Hematopoietic multipotent progenitor cell (in vitro differentiated cells): ENCODE data around the gene TBX4. TPM values are rescaled to one million over a fixed set of nuclear protein-coding genes. Genes with fewer than 3 reads are reported as not detected.
"Not testable (repeated sequence)": the region's sequence is repeated elsewhere in the genome, so short reads cannot be mapped to it uniquely, and the experiment has no call there.

Experiments
- DNase-seq, 3 donors: peaks; one replicate each; pipeline ENCODE4 v3.0.0-alpha.2; 2011 to 2015; ENCODE audit warnings: low read depth in 2 of 3, low spot score in 2 of 3
- total RNA-seq: library from RNA; depleted of rRNA; stranded (reverse); fragments of >200 nt; gene quantifications from one replicate; pipeline ENCODE4 v1.2.3, GENCODE V29; 2012

Gene TBX4
- total RNA-seq, 1 donor, result not detected

- no peak for DNase-seq
Measured at GRCh38 chr17:61427567-61427966, 24.7 kb upstream of the TBX4 start.

GRCh38 chr17:61429274-61429673 lies 22.9 kb upstream of the TBX4 start:
- no peak for DNase-seq

- not testable (repeated sequence) for DNase-seq
Measured at GRCh38 chr17:61429831-61430230, 22.4 kb upstream of the TBX4 start.

DNA sequence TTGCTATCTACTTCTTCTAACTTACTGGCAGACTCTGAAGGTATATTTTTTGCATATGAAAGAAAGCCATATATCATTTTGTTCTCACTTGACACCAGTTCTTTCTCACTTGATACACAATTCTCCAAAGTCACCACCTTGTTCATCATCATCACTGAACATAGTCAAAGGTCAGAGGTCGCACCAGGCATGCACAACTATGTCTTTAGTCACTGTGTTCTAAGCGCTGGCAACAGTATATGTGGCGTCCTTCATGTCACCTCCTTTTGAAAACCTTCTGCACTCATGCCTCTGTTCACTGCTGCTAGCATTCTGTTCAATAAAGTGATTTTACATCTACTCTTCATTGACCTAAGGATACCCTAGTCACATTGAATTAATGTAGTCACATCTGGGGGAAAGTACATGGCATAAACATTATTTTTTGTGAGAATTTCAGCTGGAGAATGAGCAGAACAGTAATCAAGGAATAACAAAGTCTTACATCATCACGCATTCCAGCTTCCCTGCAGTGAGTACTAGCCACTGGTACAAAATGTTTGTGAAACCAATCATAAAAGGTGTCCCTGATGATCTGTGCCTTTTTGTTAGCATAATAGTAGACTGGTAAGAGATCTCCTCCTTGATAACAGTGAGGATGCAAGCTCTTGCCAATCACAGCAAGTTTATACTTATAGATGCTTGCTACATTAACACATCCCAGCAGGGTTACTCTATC lies 20.5 kb upstream of the TBX4 start:
- no peak for DNase-seq

DNA sequence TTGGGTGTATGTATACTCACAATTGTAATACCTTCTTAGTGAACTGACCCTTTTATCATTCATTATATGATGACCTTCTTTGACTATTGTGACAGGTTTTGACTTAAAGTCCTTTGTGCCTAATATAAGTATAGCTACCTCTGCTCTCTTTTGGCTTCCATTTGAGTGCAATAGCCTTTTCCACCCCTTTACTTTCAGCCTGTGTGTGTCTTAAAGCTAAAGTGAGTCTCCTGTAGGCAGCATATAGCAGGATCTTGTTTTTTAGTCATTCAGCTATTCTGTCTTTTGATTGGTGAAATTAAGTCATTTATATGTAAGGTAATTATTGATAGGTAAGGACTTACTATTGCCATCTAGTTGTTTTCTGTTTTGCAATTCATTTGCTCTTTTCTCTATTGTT lies 15.9 kb upstream of the TBX4 start:
- no peak for DNase-seq

GRCh38 chr17:61436995-61437704 lies 15.1 kb upstream of the TBX4 start:
- DNase-seq, result no peak

DNA sequence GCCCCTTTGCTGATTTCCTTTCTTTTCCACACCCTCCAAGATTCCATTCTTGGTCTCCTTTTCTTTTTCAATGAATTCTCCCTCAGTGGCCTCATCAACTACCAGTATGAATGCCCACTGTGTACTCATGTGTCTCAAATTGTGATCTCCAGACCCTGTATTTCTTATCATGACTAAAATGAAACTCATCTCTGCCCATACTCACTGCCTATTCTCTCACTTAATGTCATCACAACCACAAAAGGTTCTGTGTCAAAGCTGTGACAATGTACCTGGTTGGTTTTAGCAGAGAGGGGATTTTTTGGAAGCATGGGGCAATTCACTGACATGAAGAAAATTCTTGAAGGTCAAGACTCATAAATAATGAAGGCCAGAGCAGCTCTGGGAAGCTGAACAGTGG lies 11.5 kb upstream of the TBX4 start:
- no peak for DNase-seq

- not testable (repeated sequence) for DNase-seq
Measured at GRCh38 chr17:61441507-61441906, 10.7 kb upstream of the TBX4 start.

- no peak for DNase-seq
Measured at GRCh38 chr17:61442136-61442775, 10.0 kb upstream of the TBX4 start.

DNA sequence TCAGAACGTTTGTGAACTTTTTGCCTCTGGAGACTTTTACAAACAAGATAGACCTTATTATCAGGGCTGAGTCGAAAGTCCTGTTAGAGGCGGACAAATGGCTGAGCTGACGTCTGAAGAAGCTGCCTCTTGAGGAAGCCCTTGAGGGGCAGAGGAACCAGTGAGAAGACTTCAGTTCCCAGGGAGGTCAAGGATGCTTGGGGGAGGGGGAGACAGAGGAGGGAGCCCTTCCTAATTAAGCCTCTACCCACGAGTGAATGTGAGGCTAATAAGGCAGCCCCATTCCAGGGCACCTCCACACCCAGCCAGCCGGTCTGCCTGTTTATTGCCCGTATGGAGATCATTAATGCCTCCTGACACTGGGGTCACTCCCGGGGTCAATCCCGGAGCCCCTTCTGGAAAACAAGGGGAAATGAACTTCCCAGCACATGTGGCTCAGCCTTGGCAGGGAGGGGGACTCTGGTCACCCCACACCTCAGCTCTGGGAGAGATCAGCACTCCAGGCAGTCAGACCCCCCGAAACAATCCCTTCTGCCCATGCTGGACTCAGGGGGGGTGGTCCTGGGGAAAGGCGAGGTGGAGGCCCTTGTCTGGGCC lies 9.2 kb upstream of the TBX4 start:
- DNase-seq, result no peak

GRCh38 chr17:61443475-61443882 lies 8.7 kb upstream of the TBX4 start:
- DNase-seq, result no peak

DNA sequence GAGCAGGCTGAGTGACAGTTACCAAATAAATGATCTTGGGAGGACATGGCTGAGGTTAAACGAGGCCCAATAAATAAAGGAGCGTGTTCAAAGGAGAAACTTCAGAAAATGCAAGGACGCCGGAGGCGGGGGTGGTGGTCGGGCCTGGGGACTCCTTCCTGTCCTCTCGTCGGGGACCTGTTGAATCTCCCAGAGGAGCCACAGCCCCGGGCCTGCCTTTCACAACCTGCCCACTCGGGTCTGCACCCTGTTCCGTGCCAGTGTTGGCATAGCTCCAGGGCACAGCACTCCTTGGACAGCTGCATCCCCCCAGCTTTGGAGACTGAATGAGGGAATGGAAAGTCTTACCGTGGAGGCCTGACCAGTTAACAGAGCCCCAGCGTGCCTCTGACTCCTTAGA lies 8.1 kb upstream of the TBX4 start:
- DNase-seq, result no peak

DNA sequence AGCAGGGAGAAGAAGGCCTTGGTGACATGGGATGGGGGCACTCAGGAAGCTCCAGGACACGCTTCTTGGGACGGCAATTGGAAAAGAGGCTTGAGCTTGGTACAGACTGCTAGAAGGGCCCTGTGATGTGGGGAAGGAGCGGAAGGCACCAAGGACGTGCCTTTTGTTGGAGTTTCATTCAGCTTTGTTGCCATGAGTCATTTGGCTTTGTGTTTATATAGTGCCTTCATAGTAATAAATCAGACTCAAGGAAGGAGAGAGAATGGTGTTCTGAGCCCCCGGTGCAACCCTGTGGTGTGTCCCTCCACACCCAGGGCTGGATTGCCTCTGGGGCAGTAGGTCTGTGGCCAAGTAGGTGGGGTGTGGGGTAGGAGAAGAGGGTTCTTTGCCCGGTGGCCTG lies 7.4 kb upstream of the TBX4 start:
- no peak for DNase-seq

- DNase-seq, result no peak
Measured at GRCh38 chr17:61447358-61447757, 4.9 kb upstream of the TBX4 start.

DNA sequence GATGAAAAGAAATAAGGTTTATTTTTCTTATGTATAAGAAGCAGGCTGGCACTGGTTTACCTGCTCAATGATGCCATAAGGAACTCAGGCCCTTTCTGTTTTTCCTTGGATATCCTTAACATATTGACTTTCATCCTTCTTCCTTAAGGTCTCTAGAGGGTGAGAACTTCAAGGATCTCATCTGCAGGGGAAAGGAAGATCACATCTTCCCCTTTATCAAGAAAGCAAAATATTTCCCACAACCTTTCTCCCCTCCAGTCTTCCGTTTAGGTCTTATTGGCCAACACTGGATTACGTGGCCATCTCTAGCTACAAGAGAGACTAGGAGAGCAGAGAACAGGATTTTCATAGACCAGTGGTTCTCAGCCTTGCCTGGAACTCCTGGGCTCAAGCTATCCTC lies 4.2 kb upstream of the TBX4 start:
- DNase-seq, result no peak

GRCh38 chr17:61449140-61449539 lies 3.1 kb upstream of the TBX4 start:
- DNase-seq, result not testable (repeated sequence)

DNA sequence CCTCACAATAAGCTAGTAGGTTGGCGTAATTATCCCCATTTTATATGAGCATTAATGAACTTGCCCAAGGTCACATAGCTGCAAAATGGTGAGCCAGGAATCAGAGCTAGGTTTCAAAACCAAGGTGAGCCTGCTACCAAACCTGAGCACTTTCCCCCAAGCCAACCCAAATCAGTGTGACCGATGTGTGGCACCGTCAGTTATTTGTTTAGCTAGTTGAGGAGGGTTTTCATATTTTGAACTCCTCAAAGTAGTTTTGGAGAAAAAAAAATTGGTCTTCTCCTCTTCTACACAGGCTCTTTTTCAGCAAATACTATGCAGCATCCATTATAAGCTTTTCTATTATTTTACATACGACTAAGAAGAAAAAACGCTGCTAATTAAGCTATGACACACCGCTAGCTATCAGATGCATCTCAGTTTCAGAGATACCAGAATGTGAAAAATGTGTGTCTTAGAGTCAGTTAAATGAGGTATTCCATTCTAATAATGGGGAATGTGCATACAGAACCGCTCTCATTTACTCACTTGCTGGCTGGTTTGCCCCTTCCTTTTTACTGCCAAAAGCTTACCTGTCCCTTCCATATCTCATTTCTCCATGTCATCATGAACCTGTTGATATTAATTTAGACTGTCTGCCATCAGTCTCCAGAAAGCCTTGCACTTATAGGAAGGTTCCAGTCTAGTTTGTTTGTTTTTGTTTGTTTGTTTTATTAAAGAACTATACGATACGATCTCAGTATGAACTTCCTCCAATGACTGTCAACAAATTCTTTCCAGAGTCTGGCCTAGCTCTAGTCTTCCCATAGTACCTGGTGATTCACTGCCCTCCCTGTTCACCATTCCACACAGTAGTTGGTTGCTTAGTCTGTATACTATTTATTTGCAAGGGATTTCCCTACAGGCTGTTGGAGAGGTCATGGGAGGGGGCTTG lies 2.2 kb upstream of the TBX4 start:
- DNase-seq, result no peak

DNA sequence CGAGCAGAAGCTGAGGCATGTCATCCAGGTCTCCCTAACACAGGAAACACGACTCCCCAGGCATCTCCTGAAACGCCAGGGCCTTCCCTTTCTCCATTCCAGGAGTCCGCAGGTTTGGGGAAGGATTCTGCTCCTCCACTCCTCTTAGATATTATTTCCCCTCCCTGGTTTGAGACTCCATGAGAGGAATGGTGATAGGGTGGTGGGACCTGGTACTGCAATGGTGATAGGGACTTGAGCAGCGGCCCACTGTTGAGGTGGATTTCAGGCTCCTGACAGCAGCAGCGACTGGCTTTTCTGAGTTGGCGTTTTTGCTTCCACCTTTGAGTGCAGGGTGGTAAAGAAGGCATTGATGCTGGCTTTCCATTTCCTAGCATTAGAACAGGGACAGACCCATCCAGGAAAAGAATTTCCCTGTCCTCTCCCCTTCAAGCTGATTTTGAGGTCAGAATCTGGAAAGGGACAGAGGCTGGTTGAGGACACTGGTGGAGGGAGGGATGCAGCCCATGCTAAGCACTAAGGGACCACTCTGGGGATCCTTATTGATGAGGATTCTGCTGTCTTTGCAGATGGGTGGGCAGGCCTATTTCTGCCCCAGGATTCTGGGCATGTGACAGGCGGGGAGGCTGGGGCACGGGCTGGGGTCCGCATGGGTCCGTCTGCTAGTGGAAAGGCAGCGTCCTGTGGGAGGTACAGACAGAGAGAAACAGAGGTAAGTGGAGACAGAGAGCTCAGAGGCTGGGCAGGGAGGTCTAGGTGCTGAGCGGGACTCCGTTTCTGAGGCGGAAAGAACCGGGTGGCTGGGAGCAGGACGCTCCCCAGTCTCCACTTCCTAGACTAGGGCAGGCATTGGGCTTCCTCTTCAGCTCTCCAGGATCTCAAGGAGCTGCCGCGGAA lies 1.3 kb upstream of the TBX4 start:
- peak in 1 of 3 donors; percentile 25 for DNase-seq

GRCh38 chr17:61451538-61452300 lies 503 bp upstream of the TBX4 start:
- DNase-seq, result peak in 1 of 3 donors; percentile 29
